ENCODE measurements around the gene GMPR.

GRCh38 chr6:16227605-16228004 is 10.8 kb upstream of the GMPR start:
- TF ChIP-seq EP300 (IDR thresholded peaks at IDR 0.05) (no peak), POLR2A (IDR thresholded peaks at IDR 0.05) (no peak)
- TF ChIP-seq, protein P1, sequence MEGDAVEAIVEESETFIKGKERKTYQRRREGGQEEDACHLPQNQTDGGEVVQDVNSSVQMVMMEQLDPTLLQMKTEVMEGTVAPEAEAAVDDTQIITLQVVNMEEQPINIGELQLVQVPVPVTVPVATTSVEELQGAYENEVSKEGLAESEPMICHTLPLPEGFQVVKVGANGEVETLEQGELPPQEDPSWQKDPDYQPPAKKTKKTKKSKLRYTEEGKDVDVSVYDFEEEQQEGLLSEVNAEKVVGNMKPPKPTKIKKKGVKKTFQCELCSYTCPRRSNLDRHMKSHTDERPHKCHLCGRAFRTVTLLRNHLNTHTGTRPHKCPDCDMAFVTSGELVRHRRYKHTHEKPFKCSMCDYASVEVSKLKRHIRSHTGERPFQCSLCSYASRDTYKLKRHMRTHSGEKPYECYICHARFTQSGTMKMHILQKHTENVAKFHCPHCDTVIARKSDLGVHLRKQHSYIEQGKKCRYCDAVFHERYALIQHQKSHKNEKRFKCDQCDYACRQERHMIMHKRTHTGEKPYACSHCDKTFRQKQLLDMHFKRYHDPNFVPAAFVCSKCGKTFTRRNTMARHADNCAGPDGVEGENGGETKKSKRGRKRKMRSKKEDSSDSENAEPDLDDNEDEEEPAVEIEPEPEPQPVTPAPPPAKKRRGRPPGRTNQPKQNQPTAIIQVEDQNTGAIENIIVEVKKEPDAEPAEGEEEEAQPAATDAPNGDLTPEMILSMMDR (IDR thresholded peaks at IDR 0.05), result no peak

All from upper lobe of left lung (tissue), 4 donors.